ENCODE results near the gene RET.

- TF ChIP-seq ZNF184 (tag by site-specific recombination; IDR thresholded peaks at IDR 0.05) (no peak), YY1 (tag by site-specific recombination; IDR thresholded peaks at IDR 0.05) (no peak), ZBTB8A (tag by site-specific recombination; IDR thresholded peaks at IDR 0.05) (no peak), ZBTB17 (tag by site-specific recombination; IDR thresholded peaks at IDR 0.05) (no peak), CTCF (tag by site-specific recombination; IDR thresholded peaks at IDR 0.05) (no peak), REST (tag by site-specific recombination; IDR thresholded peaks at IDR 0.05) (no peak), ZNF747 (tag by site-specific recombination; IDR thresholded peaks at IDR 0.05) (no peak), HOXA7 (CRISPR knock-in tag; IDR thresholded peaks at IDR 0.05; ENCODE audit: borderline replicate concordance) (no peak), ZNF394 (tag by site-specific recombination; IDR thresholded peaks at IDR 0.05; ENCODE audit: borderline replicate concordance) (no peak), ZNF157 (tag by site-specific recombination; IDR thresholded peaks at IDR 0.05) (no peak), ZNF175 (tag by site-specific recombination; IDR thresholded peaks at IDR 0.05) (no peak), ZBTB7A (tag by site-specific recombination; IDR thresholded peaks at IDR 0.05; ENCODE audit: low read depth) (no peak), ZNF561 (tag by site-specific recombination; IDR thresholded peaks at IDR 0.05; ENCODE audit: borderline replicate concordance) (no peak), ZNF292 (tag by site-specific recombination; IDR thresholded peaks at IDR 0.05; ENCODE audit: borderline replicate concordance, low read depth) (no peak)
These were observed 64.6 kb downstream of the RET start for GRCh38 chr10:43141421-43141820.

Data from HEK293 (cell line).